AG09309 (cell line): ENCODE measurements around the gene TANC1.

Source experiments
- DNase-seq: peaks from one replicate; pipeline ENCODE4 v3.0.0-alpha.2; 2010; ENCODE audit warnings: low read depth
- H3K4me3 ChIP-seq: 2 replicates; pipeline ENCODE4 v1.5.1; 2011; ENCODE audit warnings: mild to moderate bottlenecking, low read depth, low read length, moderate library complexity; ENCODE audit not compliant: control insufficient read depth
- TF ChIP-seq, protein P1 (sequence below): IDR thresholded peaks from 2 replicates; pipeline ENCODE4 v1.5.1; 2011; ENCODE audit warnings: mild to moderate bottlenecking, low read depth, low read length, inconsistent platforms; ENCODE audit not compliant: insufficient read depth, control insufficient read depth; ENCODE audit errors: missing control alignments

The TANC1 gene

DNA sequence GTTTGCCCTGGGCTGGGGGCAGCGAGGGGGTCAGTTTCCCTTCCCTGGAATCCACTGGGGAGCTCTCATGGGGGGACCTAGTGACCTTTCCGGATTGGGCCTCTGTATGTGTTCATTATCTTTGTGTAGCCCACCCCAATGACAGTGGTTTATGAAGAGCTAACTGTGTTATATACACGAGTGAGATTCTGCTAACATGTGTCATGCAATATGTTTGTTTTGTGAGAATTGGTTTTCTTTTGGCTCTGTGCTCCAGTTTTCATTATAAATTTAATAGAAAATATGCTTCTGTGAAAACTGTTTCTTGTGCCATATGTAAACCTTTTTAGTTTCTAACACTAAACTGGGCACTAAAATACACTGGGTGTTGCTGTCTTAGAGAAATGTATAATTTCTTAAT is 207.5 kb downstream of the TANC1 start:
- no peak overlapping the region for H3K4me3 ChIP-seq
- TF ChIP-seq, protein P1, sequence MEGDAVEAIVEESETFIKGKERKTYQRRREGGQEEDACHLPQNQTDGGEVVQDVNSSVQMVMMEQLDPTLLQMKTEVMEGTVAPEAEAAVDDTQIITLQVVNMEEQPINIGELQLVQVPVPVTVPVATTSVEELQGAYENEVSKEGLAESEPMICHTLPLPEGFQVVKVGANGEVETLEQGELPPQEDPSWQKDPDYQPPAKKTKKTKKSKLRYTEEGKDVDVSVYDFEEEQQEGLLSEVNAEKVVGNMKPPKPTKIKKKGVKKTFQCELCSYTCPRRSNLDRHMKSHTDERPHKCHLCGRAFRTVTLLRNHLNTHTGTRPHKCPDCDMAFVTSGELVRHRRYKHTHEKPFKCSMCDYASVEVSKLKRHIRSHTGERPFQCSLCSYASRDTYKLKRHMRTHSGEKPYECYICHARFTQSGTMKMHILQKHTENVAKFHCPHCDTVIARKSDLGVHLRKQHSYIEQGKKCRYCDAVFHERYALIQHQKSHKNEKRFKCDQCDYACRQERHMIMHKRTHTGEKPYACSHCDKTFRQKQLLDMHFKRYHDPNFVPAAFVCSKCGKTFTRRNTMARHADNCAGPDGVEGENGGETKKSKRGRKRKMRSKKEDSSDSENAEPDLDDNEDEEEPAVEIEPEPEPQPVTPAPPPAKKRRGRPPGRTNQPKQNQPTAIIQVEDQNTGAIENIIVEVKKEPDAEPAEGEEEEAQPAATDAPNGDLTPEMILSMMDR, result no peak
- no peak for DNase-seq

DNA sequence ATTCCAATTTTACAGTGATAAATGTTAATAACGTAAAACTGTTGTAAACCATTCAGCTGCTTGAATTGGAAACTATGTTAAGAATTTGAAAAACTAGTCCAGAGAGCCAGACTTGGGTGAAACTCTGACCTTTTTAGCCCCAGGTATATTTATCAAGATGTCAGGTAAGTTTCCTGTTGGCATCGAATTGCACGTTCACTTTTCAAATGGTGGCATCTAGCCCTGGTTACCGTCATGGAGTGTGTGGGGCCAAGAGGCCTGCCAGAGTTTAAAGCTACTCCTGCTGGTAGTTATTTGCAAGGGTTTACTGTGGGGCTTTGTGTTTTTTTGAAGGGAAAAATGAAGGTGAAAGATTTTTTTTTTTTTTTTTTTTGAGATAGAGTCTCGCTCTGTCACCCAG is 208.1 kb downstream of the TANC1 start:
- DNase-seq, result no peak
- H3K4me3 ChIP-seq, result no peak overlapping the region
- TF ChIP-seq, protein P1, result no peak

- TF ChIP-seq, protein P1, result no peak
- H3K4me3 ChIP-seq, result no peak overlapping the region
- DNase-seq, result no peak
These were observed 208.9 kb downstream of the TANC1 start for GRCh38 chr2:159177357-159177756.

DNA sequence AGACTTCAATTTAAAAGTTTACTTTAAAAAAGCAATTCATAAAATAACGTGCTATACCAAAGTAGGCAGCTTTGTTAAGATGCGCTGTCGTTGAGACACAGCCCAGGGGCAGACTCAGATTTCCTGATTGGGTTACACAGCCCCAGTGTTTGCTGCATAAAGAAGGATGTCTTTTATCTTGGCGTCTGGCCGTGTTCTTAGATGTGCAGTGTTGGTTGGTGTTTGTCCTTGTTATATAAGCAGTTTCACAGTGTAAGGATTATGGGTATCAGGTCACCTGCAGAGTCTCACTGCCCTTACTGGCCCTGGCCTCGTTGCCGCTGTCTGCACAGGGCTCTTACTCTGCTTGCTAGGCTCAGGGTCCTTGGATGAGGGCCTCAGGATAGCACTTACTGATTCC is 209.5 kb downstream of the TANC1 start:
- no peak for DNase-seq
- TF ChIP-seq, protein P1, result no peak
- no peak overlapping the region for H3K4me3 ChIP-seq

GRCh38 chr2:159179096-159179495 is 210.7 kb downstream of the TANC1 start:
- TF ChIP-seq, protein P1, result no peak
- no peak overlapping the region for H3K4me3 ChIP-seq
- no peak for DNase-seq

- TF ChIP-seq, protein P1, result no peak
- DNase-seq, result no peak
- no peak overlapping the region for H3K4me3 ChIP-seq
These were observed 211.3 kb downstream of the TANC1 start for GRCh38 chr2:159179696-159180095.

- no peak overlapping the region for H3K4me3 ChIP-seq
- TF ChIP-seq, protein P1, result no peak
- no peak for DNase-seq
These were observed 214.9 kb downstream of the TANC1 start for GRCh38 chr2:159183346-159183745.
